Neural cell (in vitro differentiated cells): ENCODE data around the gene NT5E. TPM values are rescaled to one million over a fixed set of nuclear protein-coding genes. Genes with fewer than 3 reads are reported as not detected.

Experiments
- H2AFZ ChIP-seq: fragments of 200-600, 300-800 bp; sonication (generic), shearing (Covaris generic); 2 replicates; pipeline ENCODE4 v1.6.0; 2014; ENCODE audit warnings: low read depth, mild to moderate bottlenecking, antibody characterized with exemption, low read length, moderate library complexity
- H3F3A ChIP-seq: fragments of 200-600 bp; shearing (Covaris generic); 2 replicates; pipeline ENCODE4 v1.6.1; 2016; ENCODE audit warnings: mild to moderate bottlenecking, moderate library complexity, mixed read lengths, antibody characterized with exemption, low read length; ENCODE audit not compliant: insufficient read depth, poor library complexity, severe bottlenecking
- H3K27ac ChIP-seq: fragments of 200-600, 300-800 bp; sonication (generic), shearing (Covaris generic); 2 replicates; pipeline ENCODE4 v1.5.1; 2014; ENCODE audit warnings: mild to moderate bottlenecking, low read length, moderate library complexity
- H3K27me3 ChIP-seq: fragments of 300-800, 200-600 bp; sonication (generic), shearing (Covaris generic); 2 replicates; pipeline ENCODE4 v1.6.0; 2014; ENCODE audit warnings: mild to moderate bottlenecking, low read depth, low read length, moderate library complexity; ENCODE audit not compliant: insufficient read depth
- H3K36me3 ChIP-seq: fragments of 300-800, 200-600 bp; sonication (generic), shearing (Covaris generic); 2 replicates; pipeline ENCODE4 v1.5.1; 2014; ENCODE audit warnings: mild to moderate bottlenecking, antibody characterized with exemption, low read length, moderate library complexity; ENCODE audit not compliant: insufficient read depth
- H3K4me2 ChIP-seq: fragments of 300-800, 200-600 bp; sonication (generic), shearing (Covaris generic); 2 replicates; pipeline ENCODE4 v1.6.0; 2014; ENCODE audit warnings: mild to moderate bottlenecking, low read length
- H3K4me3 ChIP-seq: fragments of 300-800, 200-600 bp; sonication (generic), shearing (Covaris generic); 2 replicates; pipeline ENCODE4 v1.5.1; 2014; ENCODE audit warnings: mild to moderate bottlenecking, low read length, moderate library complexity
- H3K79me2 ChIP-seq: fragments of 200-600 bp; shearing (Covaris generic); replicated peaks from 2 replicates; pipeline ENCODE4 v1.6.0; 2014; ENCODE audit warnings: mild to moderate bottlenecking, low read length, moderate library complexity; ENCODE audit not compliant: insufficient read depth
- H3K9ac ChIP-seq: fragments of 300-800, 200-600 bp; sonication (generic), shearing (Covaris generic); 2 replicates; pipeline ENCODE4 v1.6.1; 2016; ENCODE audit warnings: mild to moderate bottlenecking, low read length, mixed read lengths
- H3K9me2 ChIP-seq: fragments of 200-600 bp; shearing (Covaris generic); 2 replicates; pipeline ENCODE4 v1.6.1; 2016; ENCODE audit warnings: mild to moderate bottlenecking, low read length, mixed read lengths; ENCODE audit not compliant: insufficient read depth
- H3K9me3 ChIP-seq: fragments of 200-600, 300-800 bp; sonication (generic), shearing (Covaris generic); 2 replicates; pipeline ENCODE4 v1.6.1; 2016; ENCODE audit warnings: mild to moderate bottlenecking, mixed run types, low read length, moderate library complexity, mixed read lengths
- H4K20me1 ChIP-seq: fragments of 200-600 bp; shearing (Covaris generic); 2 replicates; pipeline ENCODE4 v1.6.1; 2016; ENCODE audit warnings: mild to moderate bottlenecking, mixed run types; ENCODE audit not compliant: insufficient read depth
- EP300 ChIP-seq: fragments of 450-650 bp; conservative IDR thresholded peaks from 2 replicates; pipeline ENCODE4 v1.6.1; 2014; ENCODE audit warnings: antibody characterized with exemption, mild to moderate bottlenecking, moderate library complexity; ENCODE audit not compliant: poor library complexity, severe bottlenecking
- EZH2 ChIP-seq: fragments of 200-600, 300-800 bp; shearing (Covaris generic), sonication (generic); IDR thresholded peaks from 2 replicates; pipeline ENCODE4 v1.6.1; 2014; ENCODE audit warnings: antibody characterized with exemption, low read length, borderline replicate concordance, mild to moderate bottlenecking; ENCODE audit not compliant: insufficient read depth, poor library complexity, severe bottlenecking
- MXI1 ChIP-seq: fragments of 450-650 bp; conservative IDR thresholded peaks from 2 replicates; pipeline ENCODE4 v1.6.1; 2014; ENCODE audit warnings: antibody characterized with exemption, mild to moderate bottlenecking; ENCODE audit not compliant: poor library complexity, severe bottlenecking
- POLR2AphosphoS5 ChIP-seq: IDR thresholded peaks from 2 replicates; pipeline ENCODE4 v1.6.1; 2012
- RAD21 ChIP-seq: fragments of 450-650 bp; conservative IDR thresholded peaks from 2 replicates; pipeline ENCODE4 v1.6.1; 2014; ENCODE audit warnings: antibody characterized with exemption, mild to moderate bottlenecking, moderate library complexity
- SMC3 ChIP-seq: fragments of 450-650 bp; conservative IDR thresholded peaks from 2 replicates; pipeline ENCODE4 v1.6.1; 2014; ENCODE audit warnings: antibody characterized with exemption, mild to moderate bottlenecking, moderate library complexity; ENCODE audit not compliant: poor library complexity
- TAF1 ChIP-seq: IDR thresholded peaks from 2 replicates; pipeline ENCODE4 v1.6.1; 2012; ENCODE audit warnings: low read depth
- polyA plus RNA-seq: library from polyadenylated mRNA; depleted of rRNA; stranded (reverse); fragments of >200 nt; gene quantifications from 2 replicates; pipeline ENCODE4 v1.2.3, GENCODE V29; 2014
- TF ChIP-seq, protein P1 (sequence below): IDR thresholded peaks from 2 replicates; pipeline ENCODE4 v1.6.1; 2012; ENCODE audit warnings: borderline replicate concordance
- TF ChIP-seq, protein P2 (sequence below): fragments of 450-650 bp; IDR thresholded peaks from 2 replicates; pipeline ENCODE4 v1.5.1; 2014; ENCODE audit warnings: antibody characterized with exemption, mild to moderate bottlenecking, moderate library complexity; ENCODE audit not compliant: poor library complexity, severe bottlenecking

The NT5E gene
- polyA plus RNA-seq, 1 donor from 2014 or later = not detected

DNA sequence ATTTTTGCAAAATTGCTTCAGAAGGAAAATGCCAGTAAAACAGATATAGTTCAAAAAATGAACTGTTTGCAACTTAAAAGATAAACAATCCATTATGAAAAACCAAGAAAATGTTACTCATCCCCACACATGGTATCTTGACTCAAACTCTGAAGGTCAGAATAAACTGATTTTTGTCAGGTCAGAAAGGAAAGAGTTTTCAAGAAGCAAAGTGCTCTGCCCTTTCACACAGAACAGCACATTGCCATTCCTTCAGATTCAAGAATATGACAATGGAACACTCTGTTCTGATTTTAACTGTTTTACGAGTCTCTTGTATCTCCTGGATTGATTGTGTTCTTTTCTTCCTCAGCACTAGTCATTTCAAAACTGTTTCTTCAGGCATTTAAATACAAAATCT lies 33.8 kb upstream of the NT5E start:
- Histone ChIP-seq H3K4me3 (no peak overlapping the region), H3K27ac (no peak overlapping the region), H3K79me2 (no peaks in the 10 kb centered on the region), H3K36me3 (no peaks in the 10 kb centered on the region), H4K20me1 (no peaks in the 10 kb centered on the region), H3F3A (no peaks in the 10 kb centered on the region), H3K4me2 (no peak overlapping the region), H3K9ac (no peak overlapping the region), H3K9me3 (no peaks in the 10 kb centered on the region), H3K27me3 (no peaks in the 10 kb centered on the region), H2AFZ (no peak overlapping the region), H3K9me2 (no peaks in the 10 kb centered on the region)
- TF ChIP-seq MXI1 (no peak), RAD21 (no peak), SMC3 (no peak), EZH2 (no peak), TAF1 (no peak), POLR2AphosphoS5 (no peak), EP300 (no peak)
- TF ChIP-seq, protein P1, sequence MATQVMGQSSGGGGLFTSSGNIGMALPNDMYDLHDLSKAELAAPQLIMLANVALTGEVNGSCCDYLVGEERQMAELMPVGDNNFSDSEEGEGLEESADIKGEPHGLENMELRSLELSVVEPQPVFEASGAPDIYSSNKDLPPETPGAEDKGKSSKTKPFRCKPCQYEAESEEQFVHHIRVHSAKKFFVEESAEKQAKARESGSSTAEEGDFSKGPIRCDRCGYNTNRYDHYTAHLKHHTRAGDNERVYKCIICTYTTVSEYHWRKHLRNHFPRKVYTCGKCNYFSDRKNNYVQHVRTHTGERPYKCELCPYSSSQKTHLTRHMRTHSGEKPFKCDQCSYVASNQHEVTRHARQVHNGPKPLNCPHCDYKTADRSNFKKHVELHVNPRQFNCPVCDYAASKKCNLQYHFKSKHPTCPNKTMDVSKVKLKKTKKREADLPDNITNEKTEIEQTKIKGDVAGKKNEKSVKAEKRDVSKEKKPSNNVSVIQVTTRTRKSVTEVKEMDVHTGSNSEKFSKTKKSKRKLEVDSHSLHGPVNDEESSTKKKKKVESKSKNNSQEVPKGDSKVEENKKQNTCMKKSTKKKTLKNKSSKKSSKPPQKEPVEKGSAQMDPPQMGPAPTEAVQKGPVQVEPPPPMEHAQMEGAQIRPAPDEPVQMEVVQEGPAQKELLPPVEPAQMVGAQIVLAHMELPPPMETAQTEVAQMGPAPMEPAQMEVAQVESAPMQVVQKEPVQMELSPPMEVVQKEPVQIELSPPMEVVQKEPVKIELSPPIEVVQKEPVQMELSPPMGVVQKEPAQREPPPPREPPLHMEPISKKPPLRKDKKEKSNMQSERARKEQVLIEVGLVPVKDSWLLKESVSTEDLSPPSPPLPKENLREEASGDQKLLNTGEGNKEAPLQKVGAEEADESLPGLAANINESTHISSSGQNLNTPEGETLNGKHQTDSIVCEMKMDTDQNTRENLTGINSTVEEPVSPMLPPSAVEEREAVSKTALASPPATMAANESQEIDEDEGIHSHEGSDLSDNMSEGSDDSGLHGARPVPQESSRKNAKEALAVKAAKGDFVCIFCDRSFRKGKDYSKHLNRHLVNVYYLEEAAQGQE = no peak
- TF ChIP-seq, protein P2, sequence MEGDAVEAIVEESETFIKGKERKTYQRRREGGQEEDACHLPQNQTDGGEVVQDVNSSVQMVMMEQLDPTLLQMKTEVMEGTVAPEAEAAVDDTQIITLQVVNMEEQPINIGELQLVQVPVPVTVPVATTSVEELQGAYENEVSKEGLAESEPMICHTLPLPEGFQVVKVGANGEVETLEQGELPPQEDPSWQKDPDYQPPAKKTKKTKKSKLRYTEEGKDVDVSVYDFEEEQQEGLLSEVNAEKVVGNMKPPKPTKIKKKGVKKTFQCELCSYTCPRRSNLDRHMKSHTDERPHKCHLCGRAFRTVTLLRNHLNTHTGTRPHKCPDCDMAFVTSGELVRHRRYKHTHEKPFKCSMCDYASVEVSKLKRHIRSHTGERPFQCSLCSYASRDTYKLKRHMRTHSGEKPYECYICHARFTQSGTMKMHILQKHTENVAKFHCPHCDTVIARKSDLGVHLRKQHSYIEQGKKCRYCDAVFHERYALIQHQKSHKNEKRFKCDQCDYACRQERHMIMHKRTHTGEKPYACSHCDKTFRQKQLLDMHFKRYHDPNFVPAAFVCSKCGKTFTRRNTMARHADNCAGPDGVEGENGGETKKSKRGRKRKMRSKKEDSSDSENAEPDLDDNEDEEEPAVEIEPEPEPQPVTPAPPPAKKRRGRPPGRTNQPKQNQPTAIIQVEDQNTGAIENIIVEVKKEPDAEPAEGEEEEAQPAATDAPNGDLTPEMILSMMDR = no peak

GRCh38 chr6:85416766-85417165 lies 33.1 kb upstream of the NT5E start:
- no peak overlapping the region for H2AFZ ChIP-seq
- no peak overlapping the region for H3K4me2 ChIP-seq
- H4K20me1 ChIP-seq = no peaks in the 10 kb centered on the region
- no peaks in the 10 kb centered on the region for H3F3A ChIP-seq
- no peak for TF ChIP-seq MXI1
- TF ChIP-seq TAF1 = no peak
- TF ChIP-seq EP300 = no peak
- TF ChIP-seq, protein P2 = no peak
- no peak for TF ChIP-seq POLR2AphosphoS5
- H3K27me3 ChIP-seq = no peaks in the 10 kb centered on the region
- H3K9me3 ChIP-seq = no peaks in the 10 kb centered on the region
- H3K79me2 ChIP-seq = no peaks in the 10 kb centered on the region
- H3K9me2 ChIP-seq = no peaks in the 10 kb centered on the region
- no peak overlapping the region for H3K9ac ChIP-seq
- H3K4me3 ChIP-seq = no peak overlapping the region
- no peaks in the 10 kb centered on the region for H3K36me3 ChIP-seq
- H3K27ac ChIP-seq = no peak overlapping the region
